ENCODE results near the gene ELK3.

DNA sequence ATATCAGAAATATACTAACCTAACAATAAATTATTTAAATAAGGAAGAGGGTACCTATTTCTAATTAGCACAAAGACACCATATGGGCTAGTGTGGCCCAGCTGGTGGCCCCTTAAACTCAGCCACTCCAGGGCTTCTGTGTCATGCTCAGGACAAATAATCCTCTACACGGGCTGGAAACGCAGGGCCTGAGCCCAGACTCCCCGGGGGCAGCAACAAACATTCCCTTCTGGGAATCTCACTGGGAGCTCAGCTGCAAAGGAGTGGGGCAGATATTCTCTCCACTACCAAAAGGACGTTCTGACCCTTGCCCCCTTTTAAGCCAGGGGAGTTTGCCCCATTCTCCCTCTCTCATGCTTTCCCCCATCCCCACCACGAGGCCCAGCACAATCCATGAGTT, 43.7 kb upstream of the ELK3 start:
- TF ChIP-seq, protein P1, sequence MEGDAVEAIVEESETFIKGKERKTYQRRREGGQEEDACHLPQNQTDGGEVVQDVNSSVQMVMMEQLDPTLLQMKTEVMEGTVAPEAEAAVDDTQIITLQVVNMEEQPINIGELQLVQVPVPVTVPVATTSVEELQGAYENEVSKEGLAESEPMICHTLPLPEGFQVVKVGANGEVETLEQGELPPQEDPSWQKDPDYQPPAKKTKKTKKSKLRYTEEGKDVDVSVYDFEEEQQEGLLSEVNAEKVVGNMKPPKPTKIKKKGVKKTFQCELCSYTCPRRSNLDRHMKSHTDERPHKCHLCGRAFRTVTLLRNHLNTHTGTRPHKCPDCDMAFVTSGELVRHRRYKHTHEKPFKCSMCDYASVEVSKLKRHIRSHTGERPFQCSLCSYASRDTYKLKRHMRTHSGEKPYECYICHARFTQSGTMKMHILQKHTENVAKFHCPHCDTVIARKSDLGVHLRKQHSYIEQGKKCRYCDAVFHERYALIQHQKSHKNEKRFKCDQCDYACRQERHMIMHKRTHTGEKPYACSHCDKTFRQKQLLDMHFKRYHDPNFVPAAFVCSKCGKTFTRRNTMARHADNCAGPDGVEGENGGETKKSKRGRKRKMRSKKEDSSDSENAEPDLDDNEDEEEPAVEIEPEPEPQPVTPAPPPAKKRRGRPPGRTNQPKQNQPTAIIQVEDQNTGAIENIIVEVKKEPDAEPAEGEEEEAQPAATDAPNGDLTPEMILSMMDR (IDR thresholded peaks at IDR 0.05): no peak
- no peak for TF ChIP-seq POLR2A (IDR thresholded peaks at IDR 0.05)

Measured in body of pancreas (tissue), 4 donors.